Measurements from ENCODE around the gene PTPRG.

PTPRG gene

DNA sequence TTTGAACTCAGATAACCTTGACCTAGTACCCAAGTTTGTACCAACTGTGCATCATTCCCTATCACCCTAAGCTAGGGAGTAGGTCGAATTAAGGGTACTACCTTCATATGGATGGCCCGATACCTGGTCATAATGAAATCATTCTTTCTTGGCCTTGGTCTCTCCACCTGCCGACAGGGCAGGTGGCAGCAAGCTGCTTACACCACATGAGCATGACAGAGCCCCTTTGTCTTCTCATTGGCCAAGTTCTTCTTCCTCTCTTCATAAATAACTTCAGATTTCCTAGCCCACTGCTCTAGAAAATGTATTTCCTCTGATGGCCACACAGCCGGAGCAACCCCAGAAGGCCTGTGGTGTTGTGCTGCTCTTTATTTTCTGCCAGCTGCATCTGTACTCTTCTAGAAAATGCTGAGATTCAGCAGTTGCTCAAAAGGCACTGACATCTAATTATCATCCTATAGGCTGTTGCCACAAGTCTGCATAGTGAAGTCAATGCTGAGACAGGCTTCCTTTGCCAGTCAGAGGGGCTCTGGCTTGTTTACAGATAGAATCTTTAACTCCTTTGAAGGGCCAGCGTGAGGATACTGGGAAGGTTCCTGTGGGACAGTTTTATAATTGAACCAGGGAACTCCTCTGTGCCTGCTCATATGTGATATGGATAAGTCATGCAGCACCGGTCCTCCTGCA is 304.2 kb downstream of the PTPRG start:
- no peak overlapping the region for H3K4me3 ChIP-seq (ENCODE audit: low read depth, low read length)
- DNase-seq (ENCODE audit: low read depth) = no peak

- no peak overlapping the region for H3K4me3 ChIP-seq (ENCODE audit: low read depth, low read length)
Observed at GRCh38 chr3:61866153-61866542, 304.8 kb downstream of the PTPRG start.

DNA sequence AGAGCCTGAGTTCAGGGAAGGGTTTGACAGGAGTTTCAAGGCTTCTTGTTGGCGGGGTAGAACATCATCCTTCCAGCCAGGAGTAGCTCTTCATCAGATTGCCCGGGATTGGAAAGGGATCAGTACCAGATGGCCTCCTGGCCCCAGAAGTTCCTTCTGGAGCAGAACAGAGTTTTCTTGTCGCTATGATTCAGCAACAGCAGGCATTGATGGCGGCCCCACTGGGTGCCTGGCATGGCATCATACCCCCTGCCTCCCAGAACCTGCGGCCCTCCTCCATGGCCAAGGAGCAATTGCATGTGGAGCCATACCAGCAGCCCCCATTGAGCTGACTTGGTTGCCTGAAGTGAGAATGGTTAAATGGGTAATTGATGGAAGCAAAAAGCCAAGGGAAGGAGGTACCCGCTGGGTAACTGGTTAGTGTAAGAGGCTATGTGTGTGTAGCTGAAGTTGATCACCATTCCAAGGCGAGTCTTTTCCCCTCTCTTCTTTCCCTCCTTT is 305.6 kb downstream of the PTPRG start:
- no peak for DNase-seq (ENCODE audit: low read depth)
- no peak overlapping the region for H3K4me3 ChIP-seq (ENCODE audit: low read depth, low read length)

More at GRCh38 chr3:61866153-61866542, 304.8 kb downstream of the PTPRG start:
- DNase-seq (ENCODE audit: low read depth) = no peak

GRCh38 chr3:61868499-61868898 is 307.1 kb downstream of the PTPRG start:
- DNase-seq (ENCODE audit: low read depth) = no peak

GRCh38 chr3:61869371-61869770 is 308.0 kb downstream of the PTPRG start:
- DNase-seq (ENCODE audit: low read depth) = no peak
- H3K4me3 ChIP-seq (ENCODE audit: low read depth, low read length) = no peak overlapping the region

More at GRCh38 chr3:61868499-61868898, 307.1 kb downstream of the PTPRG start:
- no peak overlapping the region for H3K4me3 ChIP-seq (ENCODE audit: low read depth, low read length)

- no peak for DNase-seq (ENCODE audit: low read depth)
- no peak overlapping the region for H3K4me3 ChIP-seq (ENCODE audit: low read depth, low read length)
Observed at GRCh38 chr3:61871644-61872043, 310.3 kb downstream of the PTPRG start.

GRCh38 chr3:61872077-61872706 is 310.8 kb downstream of the PTPRG start:
- no peak for DNase-seq (ENCODE audit: low read depth)
- H3K4me3 ChIP-seq (ENCODE audit: low read depth, low read length) = no peak overlapping the region

- H3K4me3 ChIP-seq (ENCODE audit: low read depth, low read length) = no peak overlapping the region
- peak; percentile 26 for DNase-seq (ENCODE audit: low read depth)
Observed at GRCh38 chr3:61875046-61875844, 313.9 kb downstream of the PTPRG start.

GRCh38 chr3:61875976-61876671 is 314.8 kb downstream of the PTPRG start:
- DNase-seq (ENCODE audit: low read depth) = no peak
- H3K4me3 ChIP-seq (ENCODE audit: low read depth, low read length) = no peak overlapping the region

- no peak overlapping the region for H3K4me3 ChIP-seq (ENCODE audit: low read depth, low read length)
- DNase-seq (ENCODE audit: low read depth) = peak; percentile 41
Observed at GRCh38 chr3:61876797-61877196, 315.4 kb downstream of the PTPRG start.

GRCh38 chr3:61877359-61878138 is 316.2 kb downstream of the PTPRG start:
- H3K4me3 ChIP-seq (ENCODE audit: low read depth, low read length) = no peak overlapping the region
- DNase-seq (ENCODE audit: low read depth) = no peak

- DNase-seq (ENCODE audit: low read depth) = no peak
- no peak overlapping the region for H3K4me3 ChIP-seq (ENCODE audit: low read depth, low read length)
Observed at GRCh38 chr3:61882253-61882652, 320.9 kb downstream of the PTPRG start.

DNA sequence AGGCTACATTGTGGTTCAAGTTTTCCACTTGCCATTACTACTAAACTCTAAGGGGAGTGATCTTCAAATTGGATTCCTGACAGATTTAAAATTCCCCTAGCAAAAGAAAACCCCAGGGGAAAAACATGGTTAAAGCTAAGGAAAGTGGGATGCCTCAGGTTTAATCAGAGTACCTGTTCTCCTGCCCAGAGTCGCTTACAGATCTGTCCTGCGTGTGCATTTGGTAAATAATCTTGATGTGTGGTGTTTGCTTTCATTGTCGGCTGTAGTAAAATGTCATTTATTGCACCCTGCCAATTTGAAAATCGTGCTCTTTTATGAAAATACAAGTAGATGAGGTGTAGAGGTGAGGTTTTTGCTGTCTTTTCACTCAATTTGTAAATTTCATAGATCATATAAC is 323.4 kb downstream of the PTPRG start:
- no peak for DNase-seq (ENCODE audit: low read depth)
- H3K4me3 ChIP-seq (ENCODE audit: low read depth, low read length) = no peak overlapping the region

- no peak for DNase-seq (ENCODE audit: low read depth)
- no peak overlapping the region for H3K4me3 ChIP-seq (ENCODE audit: low read depth, low read length)
Observed at GRCh38 chr3:61885414-61885813, 324.0 kb downstream of the PTPRG start.

DNA sequence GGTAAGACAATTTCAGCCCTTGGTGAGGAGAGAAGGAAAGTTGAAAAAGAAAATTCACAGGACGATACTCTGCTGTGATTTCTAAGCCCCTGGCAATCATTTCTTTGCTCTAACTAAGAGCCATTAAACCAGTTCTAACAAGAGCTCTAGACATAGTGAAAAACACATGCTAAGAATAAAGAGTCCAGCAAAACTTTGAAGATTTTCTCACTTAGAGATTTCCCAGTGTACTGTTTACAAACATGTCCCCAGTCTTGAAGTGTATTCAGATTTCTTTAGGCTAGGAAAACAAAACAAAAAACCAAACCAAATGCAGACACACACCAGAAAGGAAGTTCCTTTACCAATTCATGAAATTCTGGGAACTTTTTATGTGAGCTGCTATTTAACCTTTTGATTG is 325.8 kb downstream of the PTPRG start:
- H3K4me3 ChIP-seq (ENCODE audit: low read depth, low read length) = no peak overlapping the region
- DNase-seq (ENCODE audit: low read depth) = no peak

GRCh38 chr3:61889259-61889658 is 327.9 kb downstream of the PTPRG start:
- DNase-seq (ENCODE audit: low read depth) = no peak
- H3K4me3 ChIP-seq (ENCODE audit: low read depth, low read length) = no peak overlapping the region

DNA sequence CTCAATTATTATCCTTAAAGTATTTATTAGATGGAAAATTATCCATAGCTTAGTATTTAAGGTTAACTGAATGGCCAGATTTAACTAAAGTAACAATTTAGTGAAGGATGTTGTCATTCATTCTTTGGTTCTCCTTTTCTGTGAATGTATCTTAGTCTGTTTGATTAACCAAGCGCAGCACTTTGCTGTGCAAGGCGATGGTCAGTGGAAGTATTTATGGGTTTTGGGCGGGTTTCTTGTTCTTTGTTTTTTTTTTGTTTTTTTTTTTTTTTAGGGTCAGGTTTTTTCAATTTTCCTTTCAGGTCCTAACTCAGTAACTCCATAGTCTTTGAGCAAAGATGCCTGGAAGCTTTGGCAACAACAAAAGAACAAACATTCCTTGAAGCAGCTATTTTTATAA is 328.8 kb downstream of the PTPRG start:
- H3K4me3 ChIP-seq (ENCODE audit: low read depth, low read length) = no peak overlapping the region

GRCh38 chr3:61890586-61890985 is 329.2 kb downstream of the PTPRG start:
- no peak overlapping the region for H3K4me3 ChIP-seq (ENCODE audit: low read depth, low read length)
- no peak for DNase-seq (ENCODE audit: low read depth)

More for the DNA sequence above, 328.8 kb downstream of the PTPRG start:
- no peak for DNase-seq (ENCODE audit: low read depth)

GRCh38 chr3:61892891-61893290 is 331.5 kb downstream of the PTPRG start:
- H3K4me3 ChIP-seq (ENCODE audit: low read depth, low read length) = no peak overlapping the region
- DNase-seq (ENCODE audit: low read depth) = no peak
